GM21515 (cell line): ENCODE results near the gene TSC22D4.
"Not testable (repeated sequence)": the region's sequence is repeated elsewhere in the genome, so short reads cannot be mapped to it uniquely, and the experiment has no call there.

ENCODE experiments used
- ATAC-seq: cut with Tn5 transposase; IDR thresholded peaks from one replicate; pipeline ENCODE4 v1.9.1; 2021; ENCODE audit not compliant: unreplicated experiment

Gene TSC22D4

GRCh38 chr7:100476101-100476780 is 2.8 kb downstream of the TSC22D4 start:
- ATAC-seq: no peak

GRCh38 chr7:100475549-100475948 is 3.5 kb downstream of the TSC22D4 start:
- ATAC-seq: no peak

- no peak for ATAC-seq
These were observed 6.0 kb downstream of the TSC22D4 start for GRCh38 chr7:100472854-100473499.

- no peak for ATAC-seq
These were observed 6.7 kb downstream of the TSC22D4 start for GRCh38 chr7:100472121-100472851.

- no peak for ATAC-seq
These were observed 8.0 kb downstream of the TSC22D4 start for GRCh38 chr7:100471021-100471420.

GRCh38 chr7:100469227-100470044 is 9.6 kb downstream of the TSC22D4 start:
- ATAC-seq: no peak

GRCh38 chr7:100467638-100468373 is 11.2 kb downstream of the TSC22D4 start:
- ATAC-seq: no peak

GRCh38 chr7:100466653-100467605 is 12.1 kb downstream of the TSC22D4 start:
- no peak for ATAC-seq

GRCh38 chr7:100465702-100466311 is 13.2 kb downstream of the TSC22D4 start:
- ATAC-seq: no peak

- ATAC-seq: no peak
These were observed 13.7 kb downstream of the TSC22D4 start for GRCh38 chr7:100465299-100465698.

- ATAC-seq: no peak
These were observed 14.2 kb downstream of the TSC22D4 start for GRCh38 chr7:100464791-100465190.

- no peak for ATAC-seq
These were observed 14.8 kb downstream of the TSC22D4 start, which contains the start of gene SPACDR for GRCh38 chr7:100464210-100464660. TSS of gene SPACDR (minus strand) at chr7:100464260. CDS start at chr7:100464025, 235 bp downstream.

- ATAC-seq: no peak
These were observed 22.0 kb downstream of the TSC22D4 start for GRCh38 chr7:100457033-100457432.

- ATAC-seq: no peak
These were observed 22.5 kb downstream of the TSC22D4 start for GRCh38 chr7:100456562-100456961.

- no peak for ATAC-seq
These were observed 23.8 kb downstream of the TSC22D4 start for GRCh38 chr7:100455206-100455605.

GRCh38 chr7:100453854-100454253 is 25.2 kb downstream of the TSC22D4 start:
- ATAC-seq: not testable (repeated sequence)

- no peak for ATAC-seq
These were observed 26.5 kb downstream of the TSC22D4 start for GRCh38 chr7:100452513-100452912.

- ATAC-seq: no peak
These were observed 29.7 kb downstream of the TSC22D4 start for GRCh38 chr7:100449190-100449795.
